ENCODE results near the gene GBP7.
"Not testable (repeated sequence)": the region's sequence is repeated elsewhere in the genome, so short reads cannot be mapped to it uniquely, and the experiment has no call there.

GBP7 gene, protein sequence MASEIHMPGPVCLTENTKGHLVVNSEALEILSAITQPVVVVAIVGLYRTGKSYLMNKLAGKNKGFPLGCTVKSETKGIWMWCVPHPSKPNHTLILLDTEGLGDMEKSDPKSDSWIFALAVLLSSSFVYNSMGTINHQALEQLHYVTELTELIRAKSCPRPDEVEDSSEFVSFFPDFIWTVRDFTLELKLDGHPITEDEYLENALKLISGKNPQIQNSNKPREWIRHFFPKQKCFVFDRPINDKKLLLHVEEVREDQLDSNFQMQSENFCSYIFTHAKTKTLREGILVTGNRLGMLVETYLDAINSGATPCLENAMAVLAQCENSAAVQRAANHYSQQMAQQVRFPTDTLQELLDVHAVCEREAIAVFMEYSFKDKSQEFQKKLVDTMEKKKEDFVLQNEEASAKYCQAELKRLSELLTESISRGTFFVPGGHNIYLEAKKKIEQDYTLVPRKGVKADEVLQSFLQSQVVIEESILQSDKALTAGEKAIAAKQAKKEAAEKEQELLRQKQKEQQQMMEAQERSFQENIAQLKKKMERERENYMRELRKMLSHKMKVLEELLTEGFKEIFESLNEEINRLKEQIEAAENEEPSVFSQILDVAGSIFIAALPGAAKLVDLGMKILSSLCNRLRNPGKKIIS

DNA sequence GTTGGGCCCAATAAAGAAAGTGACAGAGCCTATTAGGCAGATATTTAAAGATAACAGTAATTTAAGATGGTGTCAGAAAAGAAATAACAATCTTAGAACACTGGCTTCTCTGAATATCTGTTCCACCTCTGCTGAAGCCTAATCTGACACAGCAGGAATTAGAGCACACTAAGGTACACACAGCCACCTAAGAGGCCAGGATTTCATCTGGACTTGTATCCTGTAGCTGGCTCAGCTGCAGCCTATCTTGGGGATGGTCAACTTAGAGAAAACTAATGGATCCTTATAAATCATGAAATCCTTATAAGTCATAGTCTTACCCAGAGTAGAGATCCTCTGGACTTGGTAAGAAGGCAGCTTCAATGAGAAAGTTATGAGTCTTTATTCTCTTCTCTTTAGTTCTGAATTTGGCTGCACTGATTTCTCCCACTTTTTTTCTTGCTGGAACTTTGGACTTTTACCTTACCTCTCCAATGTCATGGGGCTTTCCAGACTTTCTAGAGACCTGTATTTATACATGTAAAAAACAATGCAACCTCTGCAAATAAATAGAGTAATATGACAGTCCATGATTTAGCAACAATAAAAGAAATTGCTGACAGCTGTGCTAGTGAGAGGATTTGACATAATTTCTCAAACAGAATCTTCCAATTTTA is at the start of gene GBP7:
Gene GBP7, minus strand, starts transcription at position 403 of the 656 bp plus-strand sequence. CDS start 4,068 bp downstream, outside the sequence.
- DNase-seq = no peak

DNA sequence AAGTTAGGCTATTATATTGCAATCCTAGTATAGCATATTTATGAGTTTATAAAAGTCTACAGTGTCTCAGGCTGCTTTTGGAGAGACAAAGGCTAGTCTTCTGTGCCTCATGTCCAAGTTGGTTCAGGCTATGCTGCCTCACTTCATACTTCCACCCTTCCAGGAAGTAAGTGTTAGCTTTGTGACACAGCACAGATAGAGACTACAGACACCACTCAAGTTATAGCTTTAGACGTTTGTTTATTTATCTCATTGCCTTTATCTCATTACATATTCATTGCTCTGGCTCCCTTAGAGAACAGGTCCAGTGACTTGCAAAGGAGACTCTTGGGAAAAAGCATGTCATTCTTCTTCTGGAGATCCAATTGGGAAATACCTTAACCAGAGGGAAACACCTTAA is 45.5 kb upstream of the GBP7 start:
- DNase-seq = no peak

DNA sequence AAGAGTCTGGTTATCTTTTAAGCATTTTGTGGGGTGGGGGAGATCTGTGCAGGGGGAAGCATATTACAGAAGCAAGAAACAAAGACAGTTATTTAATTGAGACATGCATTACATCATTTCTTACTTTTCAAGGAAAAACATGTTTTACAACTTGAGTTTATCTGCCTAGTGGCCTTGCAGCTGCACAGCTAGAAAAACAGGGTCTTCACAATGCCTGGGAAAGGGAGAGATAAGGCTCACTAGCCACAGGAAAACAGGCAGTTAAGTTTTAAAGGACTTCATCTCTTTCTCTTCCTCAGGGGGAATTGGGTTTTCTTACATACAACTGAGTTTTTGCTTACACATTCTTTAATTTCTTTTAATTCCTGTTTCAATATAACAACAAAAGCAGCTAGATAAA is 44.0 kb upstream of the GBP7 start:
- DNase-seq = not testable (repeated sequence)

DNA sequence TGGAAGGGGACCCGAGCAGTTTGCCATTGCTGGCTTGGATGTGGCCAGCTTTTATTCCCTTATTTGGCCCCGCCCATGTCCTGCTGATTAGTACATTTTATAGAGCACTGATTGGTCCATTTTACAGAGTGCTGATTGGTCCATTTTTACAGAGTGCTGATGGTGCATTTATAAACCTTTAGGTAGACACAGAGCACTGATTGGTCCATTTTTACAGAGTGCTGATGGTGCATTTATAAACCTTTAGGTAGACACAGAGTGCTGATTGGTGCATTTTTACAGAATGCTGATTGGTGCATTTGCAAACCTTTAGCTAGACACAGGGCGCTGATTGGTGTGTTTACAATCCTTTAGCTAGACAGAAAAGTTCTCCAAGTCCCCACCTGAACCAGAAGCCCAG is 43.1 kb upstream of the GBP7 start:
- not testable (repeated sequence) for DNase-seq

DNA sequence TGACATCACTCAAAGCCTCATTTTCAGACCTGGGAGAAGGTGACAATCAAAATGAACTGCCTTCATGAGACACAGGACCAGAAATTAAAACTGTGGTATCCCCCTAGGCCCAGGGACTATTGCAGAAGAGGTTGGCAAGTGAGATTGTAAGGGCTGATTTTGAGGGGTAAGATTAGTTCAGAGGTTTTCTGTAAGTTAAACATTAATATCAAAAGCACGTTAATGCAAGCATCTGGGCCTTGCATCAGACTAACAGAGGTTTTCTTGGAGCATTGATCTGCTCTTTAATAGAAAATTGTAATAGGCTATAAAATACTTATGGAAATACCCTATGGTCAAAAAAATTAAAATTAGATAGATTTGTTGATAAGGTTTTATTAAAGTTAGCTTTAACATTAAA is 37.5 kb upstream of the GBP7 start:
- no peak for DNase-seq

DNA sequence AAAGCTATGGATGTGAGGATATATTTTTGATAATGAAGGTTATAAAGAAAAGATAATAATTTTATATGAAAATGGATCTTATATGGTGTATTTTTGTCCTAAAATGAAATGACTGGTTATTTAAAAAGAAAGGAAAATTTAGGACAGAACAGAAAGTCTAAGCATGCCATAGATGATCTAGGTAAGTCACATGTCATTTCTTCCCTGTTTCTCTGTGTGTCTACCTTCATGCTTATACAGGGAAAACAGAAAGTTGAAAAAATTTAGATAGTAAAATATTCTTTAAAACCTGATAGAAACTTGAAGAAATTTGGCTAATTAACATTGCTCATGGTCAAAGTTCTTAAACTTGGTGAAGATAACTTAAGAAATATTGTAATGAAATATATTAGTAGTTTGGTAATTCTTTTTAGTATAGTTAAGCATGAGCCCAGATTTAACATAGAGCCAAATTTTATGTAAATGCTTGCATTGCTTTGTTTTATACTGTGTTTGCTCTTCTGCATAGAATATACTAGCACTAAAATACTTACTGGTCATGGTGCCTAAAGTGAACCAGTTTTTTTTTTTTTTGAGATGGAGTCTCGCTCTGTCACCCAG is 35.3 kb upstream of the GBP7 start:
- no peak for DNase-seq

DNA sequence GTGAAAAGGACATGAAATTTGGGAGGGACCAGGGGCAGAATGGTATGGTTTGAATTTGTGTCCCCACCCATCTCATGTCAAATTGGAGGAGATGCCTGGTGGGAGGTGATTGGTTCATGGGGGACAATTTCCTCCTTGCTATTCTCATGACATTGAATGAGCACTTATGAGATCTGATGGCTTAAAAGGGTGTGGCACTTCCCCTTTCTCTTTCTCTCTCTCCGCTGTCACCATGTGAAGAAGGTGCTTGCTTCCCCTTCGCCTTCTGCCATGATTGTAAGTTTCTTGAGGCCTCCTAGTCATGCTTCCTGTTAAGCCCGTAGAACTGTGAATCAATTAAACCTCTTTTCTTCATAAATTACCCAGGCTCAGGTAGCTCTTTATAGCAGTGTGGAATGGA is 30.6 kb upstream of the GBP7 start:
- no peak for DNase-seq

DNA sequence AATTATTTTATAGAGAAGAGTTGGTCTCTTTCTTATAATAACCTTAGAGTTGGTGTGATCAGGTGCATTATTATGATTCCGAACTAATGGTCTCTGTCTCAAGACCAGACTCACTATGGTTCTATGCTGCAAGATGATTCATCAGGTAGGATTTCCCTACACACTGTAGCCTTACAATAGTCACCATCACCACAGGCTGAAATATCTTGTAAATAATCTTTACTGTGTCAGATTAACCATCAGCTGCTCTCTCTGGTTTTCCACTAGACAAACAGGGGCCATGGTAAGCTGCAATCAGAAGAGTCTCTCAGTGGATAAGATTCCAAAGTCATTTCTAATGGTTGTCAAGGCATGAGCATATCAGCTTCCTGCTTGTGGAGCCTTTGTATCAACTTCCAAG is 27.4 kb upstream of the GBP7 start:
- DNase-seq = no peak

DNA sequence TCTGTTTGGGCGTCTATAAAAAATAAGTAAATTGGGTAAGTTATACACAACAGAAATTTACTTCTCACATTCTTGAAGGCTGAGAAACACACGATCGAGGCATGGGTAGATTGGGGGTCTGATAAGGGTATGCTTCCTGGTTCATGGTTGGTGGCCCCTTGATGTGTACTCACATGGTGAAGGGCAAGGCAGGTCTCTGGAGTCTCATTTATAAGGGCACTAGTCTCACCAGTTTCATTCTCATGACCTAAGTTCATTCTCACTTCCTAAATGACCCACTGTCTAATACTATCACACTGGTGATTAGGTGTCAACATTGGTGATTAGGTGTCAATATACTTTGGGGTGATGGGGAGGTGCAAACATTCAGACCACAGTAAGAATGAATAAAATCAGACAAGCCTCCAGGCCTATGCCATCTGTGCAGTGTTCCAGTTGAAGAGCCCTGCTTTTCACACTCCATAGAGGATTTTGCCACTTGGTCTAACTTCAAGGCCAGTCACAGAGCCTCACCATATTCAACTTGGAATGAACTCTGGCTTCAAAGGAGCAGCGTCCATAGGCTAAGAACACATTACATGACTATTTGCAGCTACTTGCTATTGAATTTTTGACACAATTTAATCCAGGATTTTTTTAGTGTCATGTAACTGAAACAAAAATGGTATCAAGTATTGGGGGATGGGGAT is 25.4 kb upstream of the GBP7 start:
- no peak for DNase-seq

DNA sequence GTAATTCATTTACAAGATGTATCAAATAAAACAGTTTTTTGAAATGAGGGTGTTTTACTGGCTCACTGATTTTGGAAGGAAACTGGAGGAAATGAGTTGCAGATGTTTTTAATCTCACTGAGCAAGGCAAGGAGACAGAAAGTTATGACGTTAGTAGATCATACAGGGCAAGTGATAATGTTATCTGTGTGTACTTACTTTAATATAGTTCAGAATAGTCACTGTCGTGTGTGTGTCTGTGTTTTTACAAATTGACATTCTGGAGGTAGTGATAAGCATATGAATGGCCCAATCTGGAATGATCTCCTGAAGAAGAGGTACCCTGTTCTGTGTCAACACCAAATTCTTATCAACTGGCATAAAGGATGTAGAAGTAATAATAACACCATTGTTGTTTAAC is 24.9 kb upstream of the GBP7 start:
- no peak for DNase-seq

DNA sequence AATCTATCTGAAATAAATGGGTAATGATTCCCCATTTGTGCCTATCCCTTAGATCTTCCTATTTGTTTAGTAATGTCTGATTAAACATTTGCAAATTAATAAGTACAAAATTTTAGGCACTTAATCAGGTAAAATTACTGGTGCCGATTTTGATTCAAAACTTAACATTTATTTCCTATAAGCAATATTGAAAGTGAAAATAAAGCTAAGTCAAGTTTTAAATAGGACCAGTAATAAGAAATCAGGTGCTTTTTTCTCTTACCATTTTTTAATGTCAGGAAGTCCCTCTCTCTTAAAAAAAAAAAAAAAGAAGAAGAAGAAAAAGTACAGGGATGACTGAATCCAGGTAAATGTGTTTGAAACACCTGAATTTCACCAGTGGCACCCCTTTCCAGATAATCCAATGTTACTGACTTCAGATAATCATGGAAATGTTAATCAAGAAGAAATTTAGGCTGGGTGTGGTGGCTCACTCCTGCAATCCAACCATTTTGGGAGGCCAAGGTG is 23.8 kb upstream of the GBP7 start:
- DNase-seq = no peak

DNA sequence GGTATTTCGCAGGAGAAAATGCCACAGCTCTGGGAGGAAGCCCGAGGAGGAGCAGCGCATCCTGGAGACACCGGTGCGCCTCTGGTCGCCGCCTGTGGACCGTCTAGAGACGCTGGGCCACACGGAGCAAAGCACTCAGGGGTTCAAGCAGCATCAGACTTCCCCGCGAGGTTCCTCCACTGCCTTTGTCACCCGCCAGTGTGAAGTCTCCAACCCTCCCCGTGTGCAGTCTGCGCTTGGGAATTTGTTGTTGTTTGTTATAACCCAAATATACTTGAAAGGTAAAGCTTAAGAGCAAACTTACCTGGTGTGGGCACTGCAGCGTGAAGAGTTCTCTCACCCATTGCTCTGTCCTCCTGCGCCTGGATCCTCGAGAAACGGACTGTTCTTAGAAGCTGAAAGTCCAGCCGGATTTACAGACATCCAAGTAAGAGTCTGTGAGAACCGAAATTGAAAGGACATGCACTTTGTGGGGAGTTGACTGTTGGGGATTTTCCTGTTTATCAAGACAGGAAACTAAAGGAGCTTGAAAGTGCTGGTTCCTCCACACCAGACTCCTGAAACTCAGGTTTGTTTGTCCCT is 22.8 kb upstream of the GBP7 start, which contains the start of gene GBP4:
Gene GBP4, minus strand, starts transcription at position 452 of the 582 bp plus-strand sequence. Its CDS starts 108 bp downstream, at position 344.
- DNase-seq = peak; percentile 37

DNA sequence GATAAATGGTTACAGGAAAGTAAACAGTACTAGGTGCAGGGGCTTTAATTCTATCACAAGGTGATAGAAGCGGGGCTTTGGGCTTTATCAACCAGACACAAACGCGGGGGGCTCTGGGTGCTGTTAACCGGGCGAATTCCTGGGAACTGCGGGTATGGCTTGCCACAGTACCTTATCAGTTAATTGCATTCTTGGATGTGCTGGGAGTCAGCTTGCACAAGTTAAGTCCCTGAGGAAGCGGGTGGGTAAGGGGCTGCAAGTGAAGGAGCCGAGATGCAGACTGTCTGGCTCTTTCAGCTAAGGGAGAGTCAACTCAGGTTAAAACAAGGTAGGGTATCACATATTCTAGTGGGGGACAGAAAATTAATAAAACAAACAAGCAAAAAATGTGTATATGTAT is 22.3 kb upstream of the GBP7 start:
- DNase-seq = no peak

DNA sequence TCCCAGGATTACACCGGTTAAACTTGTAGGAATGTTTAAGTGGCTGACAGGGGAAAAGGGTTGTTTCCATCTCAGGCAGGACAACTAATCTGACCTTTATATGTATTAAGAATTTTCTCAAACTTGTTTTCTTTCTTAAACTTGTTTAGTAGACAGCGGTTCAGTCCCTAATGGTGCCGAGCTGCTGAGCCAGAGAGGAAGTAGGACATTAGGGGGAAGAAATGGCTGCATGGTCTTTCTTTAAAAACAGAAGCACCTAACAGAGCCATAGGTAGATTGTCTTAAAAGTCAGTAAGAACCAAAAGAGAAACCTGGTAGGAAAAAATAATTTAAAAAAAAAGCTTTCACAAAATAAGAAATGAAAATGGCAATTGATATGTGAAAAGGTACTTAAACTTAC is 19.7 kb upstream of the GBP7 start:
- no peak for DNase-seq

DNA sequence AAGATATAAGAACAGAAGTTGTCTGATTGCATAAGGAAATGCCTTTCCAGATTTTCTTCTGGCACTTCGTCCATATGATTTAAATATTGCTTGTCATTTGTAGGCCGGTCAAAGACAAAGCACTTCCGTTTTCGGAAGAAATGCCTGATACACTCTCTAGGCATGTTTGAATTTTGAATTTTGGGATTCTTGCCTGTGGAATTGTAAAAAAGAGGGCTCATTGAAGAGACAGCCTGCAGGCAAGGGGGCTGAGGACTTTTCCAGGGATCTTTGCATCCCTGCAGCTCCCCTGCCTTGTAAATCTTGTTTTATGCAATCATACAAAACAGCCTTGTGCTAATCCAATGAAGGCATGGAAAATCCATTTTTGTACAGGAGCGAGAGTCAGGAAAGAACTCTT is 15.5 kb upstream of the GBP7 start:
- DNase-seq = no peak

DNA sequence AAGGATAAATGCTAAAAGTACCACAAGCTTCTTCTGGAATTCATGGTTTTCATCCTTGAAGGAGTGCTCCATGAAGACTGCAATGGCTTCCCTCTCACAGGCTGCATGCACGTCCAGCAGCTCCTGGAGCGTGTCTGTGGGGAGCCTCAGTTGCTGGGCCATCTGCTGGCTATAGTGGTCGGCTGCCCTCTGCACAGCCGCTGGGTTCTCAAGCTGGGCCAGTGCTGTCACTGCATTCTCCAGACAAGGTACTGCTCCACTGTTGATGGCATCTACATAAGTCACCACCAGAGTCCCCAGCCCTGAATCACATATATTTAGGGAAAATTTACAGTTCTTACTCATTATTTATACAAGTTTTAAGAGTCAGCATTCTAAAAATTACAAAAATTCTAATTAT is 14.2 kb upstream of the GBP7 start:
- DNase-seq = no peak

DNA sequence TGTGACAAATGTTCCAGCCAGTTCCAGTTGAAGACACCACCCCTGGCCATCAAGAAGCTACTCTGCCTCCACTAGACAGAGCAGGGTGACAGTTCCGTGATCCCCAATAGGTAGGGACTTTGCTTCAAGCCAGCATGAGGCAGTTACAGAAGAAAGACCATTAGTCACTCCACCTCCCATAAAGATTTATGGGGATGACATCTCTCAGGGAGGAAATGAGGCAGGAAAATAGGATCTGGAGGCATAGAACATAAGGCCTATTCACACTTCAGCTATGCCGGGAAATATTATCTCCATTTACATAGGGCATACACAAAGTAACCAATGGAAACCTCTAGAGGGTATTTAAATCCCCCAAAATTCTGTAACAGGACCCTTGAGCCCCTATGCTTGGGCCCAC is 3.5 kb upstream of the GBP7 start:
- DNase-seq = no peak

DNA sequence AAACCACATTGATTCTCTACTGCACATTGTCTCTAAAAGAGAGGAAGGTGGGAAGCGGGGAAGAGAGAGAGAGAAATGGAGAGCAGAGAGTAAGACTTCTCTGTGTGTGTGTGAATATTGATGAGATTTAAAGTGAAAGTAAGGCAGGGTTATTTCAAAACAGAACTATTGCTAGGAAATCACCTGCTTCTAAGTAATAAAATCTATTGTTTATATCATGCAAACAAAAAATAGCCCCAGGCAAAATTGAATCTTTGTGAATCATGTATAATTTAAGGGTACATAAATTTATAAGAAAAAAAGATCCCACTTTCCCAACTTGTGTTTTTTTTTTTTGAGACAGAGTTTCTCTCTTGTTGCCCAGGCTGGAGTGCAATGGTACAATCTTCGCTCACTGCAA is 1.2 kb upstream of the GBP7 start:
- no peak for DNase-seq

DNA sequence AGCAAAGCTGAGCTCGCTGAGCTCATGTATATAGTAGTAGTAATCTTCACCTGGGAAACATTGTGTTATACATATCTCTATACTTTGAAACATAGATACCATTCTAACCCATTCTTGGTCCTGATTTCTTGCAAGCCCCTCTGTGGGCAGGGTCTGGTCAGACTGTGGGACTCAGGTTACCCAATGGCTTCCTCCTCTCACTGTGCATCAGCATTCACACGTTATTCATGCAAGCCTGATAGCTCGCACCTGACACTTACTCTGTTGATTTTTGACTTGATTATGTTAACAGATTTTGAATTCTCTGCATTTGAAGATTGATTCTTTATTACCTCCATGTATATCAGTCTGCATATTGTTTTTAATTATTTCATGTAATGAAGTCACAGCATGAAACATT is 1.3 kb downstream of the GBP7 start:
- DNase-seq = no peak

DNA sequence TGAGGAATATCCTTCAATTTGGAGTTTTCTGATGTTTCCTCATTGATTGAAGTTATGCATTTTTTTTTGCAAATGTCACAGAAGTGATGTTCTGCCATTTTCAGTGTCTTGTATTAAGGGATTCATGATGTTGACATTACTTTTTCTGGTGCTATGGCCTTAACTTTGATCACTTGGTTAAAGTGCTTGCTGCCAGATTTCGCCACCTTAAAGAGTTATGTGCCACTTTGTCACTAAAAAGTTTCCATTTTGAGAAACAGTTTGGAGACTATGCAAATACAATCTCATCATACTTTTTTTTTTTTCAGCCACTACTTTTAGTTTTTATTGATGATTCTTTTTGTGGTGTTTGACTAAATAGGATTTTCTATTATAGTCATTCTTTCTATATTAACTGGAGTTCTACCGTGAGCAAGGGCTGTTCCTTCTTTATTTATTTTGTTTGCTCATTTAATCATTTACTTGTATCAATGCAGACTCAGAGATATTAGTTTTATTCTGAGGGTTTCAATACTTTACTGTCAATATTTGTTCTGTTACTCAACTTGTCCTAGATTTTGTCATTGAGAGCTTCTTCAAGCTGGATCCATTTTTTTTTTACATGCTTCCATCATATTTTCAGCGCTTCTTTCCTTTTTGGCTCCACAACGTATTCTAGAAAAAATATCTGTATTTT is 3.2 kb downstream of the GBP7 start:
- no peak for DNase-seq

DNA sequence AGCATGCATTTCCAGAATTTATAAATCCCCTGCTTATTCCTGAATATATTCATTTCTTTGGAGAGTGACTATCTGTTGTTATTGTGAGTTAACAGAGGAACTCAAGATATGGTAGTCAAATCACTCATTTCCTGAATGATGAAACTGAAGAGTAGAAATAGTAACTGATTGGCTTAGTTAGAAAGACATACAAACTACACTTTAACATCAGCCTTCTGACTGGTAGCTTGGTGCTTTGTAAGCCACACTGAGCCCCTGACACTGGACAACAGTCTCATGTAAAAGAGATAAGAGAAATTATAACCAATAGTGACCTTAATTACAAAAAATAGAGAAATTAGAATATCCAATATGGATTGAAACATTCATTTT is 4.8 kb downstream of the GBP7 start:
- DNase-seq = no peak
